Activated CD4-positive, CD25-positive, alpha-beta regulatory T cell treated with anti-CD3 and anti-CD28 coated beads, Interleukin-2, amount 50 U/mL, for 16 hours (primary cell): ENCODE data around the gene CCDC34.
"Not testable (repeated sequence)": the region's sequence is repeated elsewhere in the genome, so short reads cannot be mapped to it uniquely, and the experiment has no call there.

Experiments used
- DNase-seq: peaks from one replicate; pipeline ENCODE4 v3.0.0-alpha.2; 2020; ENCODE audit warnings: low read depth, low spot score

Gene CCDC34

GRCh38 chr11:27363576-27364117, 632 bp upstream of the CCDC34 start:
- DNase-seq, result no peak

GRCh38 chr11:27361649-27362431, 1.2 kb downstream of the CCDC34 start:
- no peak for DNase-seq

GRCh38 chr11:27358296-27358695, 4.7 kb downstream of the CCDC34 start:
- no peak for DNase-seq

- DNase-seq, result no peak
Observed at GRCh38 chr11:27357250-27357649, 5.8 kb downstream of the CCDC34 start.

GRCh38 chr11:27356624-27357222, 6.3 kb downstream of the CCDC34 start:
- DNase-seq, result no peak

- DNase-seq, result no peak
Observed at GRCh38 chr11:27355575-27356104, 7.4 kb downstream of the CCDC34 start.

GRCh38 chr11:27354359-27354965, 8.6 kb downstream of the CCDC34 start:
- DNase-seq, result no peak

- no peak for DNase-seq
Observed at GRCh38 chr11:27353593-27354358, 9.2 kb downstream of the CCDC34 start.

GRCh38 chr11:27352781-27353180, 10.2 kb downstream of the CCDC34 start:
- no peak for DNase-seq

GRCh38 chr11:27350511-27350910, 12.5 kb downstream of the CCDC34 start:
- no peak for DNase-seq

GRCh38 chr11:27349919-27350318, 13.1 kb downstream of the CCDC34 start:
- no peak for DNase-seq

- DNase-seq, result no peak
Observed at GRCh38 chr11:27348340-27348873, 14.6 kb downstream of the CCDC34 start.

- no peak for DNase-seq
Observed at GRCh38 chr11:27347359-27348339, 15.4 kb downstream of the CCDC34 start.

GRCh38 chr11:27339941-27340340, 23.1 kb downstream of the CCDC34 start:
- DNase-seq, result no peak

- not testable (repeated sequence) for DNase-seq
Observed at GRCh38 chr11:27334764-27335163, 28.3 kb downstream of the CCDC34 start.

- DNase-seq, result no peak
Observed at GRCh38 chr11:27331981-27332380, 31.0 kb downstream of the CCDC34 start.

- DNase-seq, result no peak
Observed at GRCh38 chr11:27330633-27331270, 32.3 kb downstream of the CCDC34 start.

- DNase-seq, result no peak
Observed at GRCh38 chr11:27329867-27330632, 33.0 kb downstream of the CCDC34 start.

- no peak for DNase-seq
Observed at GRCh38 chr11:27328614-27329013, 34.4 kb downstream of the CCDC34 start.
